Adrenal gland (tissue), 12 donors: ENCODE data around the gene KRT39. TPM values are rescaled to one million over a fixed set of nuclear protein-coding genes. Genes with fewer than 3 reads are reported as not detected.

ENCODE experiments used
- DNase-seq, 7 donors: peaks; one replicate each; pipeline ENCODE4 v3.0.0-alpha.2; 2019 to 2020
- H3K27ac ChIP-seq, 5 donors: fragments of 200-600 bp; sonication (generic) in 4 of 5; 1 replicate in 3 of 5; 2 replicates in 2 of 5; pipeline versions ENCODE4 v1.5.1 to v1.8.0; 2016 to 2020; ENCODE audit warnings: mild to moderate bottlenecking in 1 of 5
- H3K27me3 ChIP-seq: fragments of 200-600 bp; 2 replicates; pipeline ENCODE4 v1.8.0; 2021
- H3K36me3 ChIP-seq, 2 donors: fragments of 200-600 bp; replicated peaks in 1 of 2; 1 replicate in 1 of 2; 2 replicates in 1 of 2; pipeline versions ENCODE4 v1.5.1 to v1.8.0; 2018 to 2022
- H3K4me1 ChIP-seq, 2 donors: fragments of 200-600 bp; replicated peaks in 1 of 2; 1 replicate in 1 of 2; 2 replicates in 1 of 2; pipeline versions ENCODE4 v1.5.1 to v1.8.0; 2018 to 2021
- H3K4me3 ChIP-seq, 4 donors: fragments of 200-600 bp; sonication (generic) in 3 of 4; one replicate each; pipeline ENCODE4 v1.5.1; 2016 to 2018
- H3K9me3 ChIP-seq, 3 donors: fragments of 200-600 bp; sonication (generic) in 1 of 3; replicated peaks in 1 of 3; 1 replicate in 2 of 3; 2 replicates in 1 of 3; pipeline versions ENCODE4 v1.5.1 to v1.8.0; 2016 to 2021
- CTCF ChIP-seq, 6 experiments: fragments of 450-650 bp in 4 of 6; fragments of 200-600 bp in 2 of 6; sonication (generic) in 1 of 6; IDR thresholded peaks; 1 replicate in 5 of 6; 2 replicates in 1 of 6; pipeline versions ENCODE4 v1.5.1 to v1.8.0; 2016 to 2021; ENCODE audit warnings: antibody characterized with exemption in 6 of 6, mild to moderate bottlenecking in 2 of 6, moderate library complexity in 1 of 6
- POLR2A ChIP-seq, 2 donors: fragments of 450-650 bp; IDR thresholded peaks; one replicate each; pipeline ENCODE4 v1.6.1; 2017; ENCODE audit warnings: antibody characterized with exemption in 2 of 2, mild to moderate bottlenecking in 2 of 2, moderate library complexity in 1 of 2
- WGBS, 4 donors: extraction: QIAGEN DNeasy Blood & Tissue Kit in 2 of 4; methylation state at CpG; one replicate each; pipeline versions ENCODE4 v1.1.5 to v1.1.7; 2013 to 2017; 5-methylcytosine and 5-hydroxymethylcytosine counted together
- intact Hi-C, 2 donors: fragments of 100-400 bp; cut with DNase I; formaldehyde crosslinking; loops; one replicate each; pipeline versions ENCODE4 v1.14.1 to v1.15.0; 2022 to 2023
- polyA plus RNA-seq, 3 donors: library from polyadenylated mRNA; stranded (reverse); fragments of 200-250 nt in 2 of 3; fragments of 350-450 nt in 1 of 3; fragmentation: Illumina TruSeq in 1 of 3; extraction: RNeasy Lipid Tissue Mini Kit (QIAGEN cat#74804) in 1 of 3; gene quantifications; one replicate each; pipeline ENCODE4 v1.2.3, GENCODE V29; 2013 to 2014
- total RNA-seq, 9 donors: library from RNA; depleted of rRNA in 4 of 9; stranded (reverse); fragments of >200 nt in 4 of 9; fragments of 120-200 nt in 1 of 9; fragmentation: NEBNext Ultra II Directional in 1 of 9; extraction: Animal tissue kit (Norgen Biotek cat#: 25700) in 1 of 9; gene quantifications; one replicate each; pipeline versions ENCODE4 v1.1.0 to v1.2.4, GENCODE V29; 2013 to 2023
- donor health status: healthy with polysubstance abuse.
- donor health status: Bipolar disorder and iron deficiency.
- donor health status: DM: yes; HTN: yes; CAD: no.
- donor health status: DM: no; HTN: no; CAD: no.
- donor health status: DM: no; HTN: no; CAD: no.
- donor health status: DM: yes; HTN: yes; CAD: no.

KRT39 gene
- total and polyA plus RNA-seq, 12 donors: 0.17 TPM; not detected in 11

GRCh38 chr17:40942553-40942952, 24.2 kb downstream of the KRT39 start:
- Histone ChIP-seq H3K4me3 (no peak overlapping the region), H3K27me3 (peaks cover under 1% of the 10 kb centered on the region), H3K4me1 (no peaks in the 10 kb centered on the region), H3K27ac (no peak overlapping the region), H3K36me3 (no peaks in the 10 kb centered on the region), H3K9me3 (no peaks in the 10 kb centered on the region)
- WGBS, 4 donors: 60 to 76% (median 75%) methylated on average over 3 of the region's 3 CpGs
- TF ChIP-seq POLR2A (IDR thresholded peaks at IDR 0.05) (no peak), CTCF (IDR thresholded peaks at IDR 0.05) (no peak)
- DNase-seq: no peak
- intact Hi-C loops: no loop called here

- no peak for DNase-seq
- Histone ChIP-seq H3K27ac (no peak overlapping the region), H3K9me3 (no peaks in the 10 kb centered on the region), H3K36me3 (no peaks in the 10 kb centered on the region), H3K27me3 (no peaks in the 10 kb centered on the region), H3K4me1 (no peaks in the 10 kb centered on the region), H3K4me3 (no peak overlapping the region)
- TF ChIP-seq CTCF (IDR thresholded peaks at IDR 0.05) (no peak), POLR2A (IDR thresholded peaks at IDR 0.05) (no peak)
- 75 to 86% (median 77%) methylated on average over 6 of the region's 6 CpGs for WGBS, 4 donors
- intact Hi-C loops: no loop called here
Measured at GRCh38 chr17:40940266-40940665, 26.5 kb downstream of the KRT39 start.

- H3K36me3 ChIP-seq: no peaks in the 10 kb centered on the region
- no peak overlapping the region for H3K4me3 ChIP-seq
- H3K27me3 ChIP-seq: no peaks in the 10 kb centered on the region
- DNase-seq: peak in 2 of 7 donors; percentile 7 to 11
- H3K4me1 ChIP-seq: no peaks in the 10 kb centered on the region
- no peak for TF ChIP-seq POLR2A (IDR thresholded peaks at IDR 0.05)
- TF ChIP-seq CTCF (IDR thresholded peaks at IDR 0.05): no peak
- H3K9me3 ChIP-seq: no peaks in the 10 kb centered on the region
- no peak overlapping the region for H3K27ac ChIP-seq
- 81 to 93% (median 91%) methylated on average over 3 of the region's 3 CpGs for WGBS, 4 donors
- intact Hi-C loops: no loop called here
Measured at GRCh38 chr17:40938981-40939380, 27.8 kb downstream of the KRT39 start.

- WGBS, 4 donors: 24 to 39% (median 28%) methylated on average over 9 of the region's 9 CpGs
- no peak for DNase-seq
- TF ChIP-seq CTCF (IDR thresholded peaks at IDR 0.05) (no peak), POLR2A (IDR thresholded peaks at IDR 0.05) (no peak)
- Histone ChIP-seq H3K27ac (no peak within 1 kb of the TSS), H3K4me3 (no peak within 1 kb of the TSS), H3K36me3 (no peaks in the 10 kb centered on the region), H3K4me1 (no peaks in the 10 kb centered on the region), H3K27me3 (no peaks in the 10 kb centered on the region), H3K9me3 (no peaks in the 10 kb centered on the region)
- intact Hi-C loops: no loop called here
Measured at GRCh38 chr17:40937384-40937819, 29.3 kb downstream of the KRT39 start, which contains the start of gene KRT23. KRT23 (minus strand) TSS chr17:40937646; CDS start chr17:40936603, 1,043 bp downstream.
